Measurements from ENCODE around the gene HOXC6.

Gene HOXC6

GRCh38 chr12:54016478-54016964, 11.7 kb upstream of the HOXC6 start:
- no peak for DNase-seq

GRCh38 chr12:54017027-54017788, 11.0 kb upstream of the HOXC6 start:
- no peak for DNase-seq

GRCh38 chr12:54017878-54018467, 10.3 kb upstream of the HOXC6 start:
- peak; percentile 22 for DNase-seq

GRCh38 chr12:54018468-54018984, 9.7 kb upstream of the HOXC6 start:
- DNase-seq: no peak

- no peak for DNase-seq
Measured at GRCh38 chr12:54019091-54019811, 9.0 kb upstream of the HOXC6 start.

- no peak for DNase-seq
Measured at GRCh38 chr12:54019924-54020590, 8.2 kb upstream of the HOXC6 start.

- no peak for DNase-seq
Measured at GRCh38 chr12:54020591-54021405, 7.4 kb upstream of the HOXC6 start.

GRCh38 chr12:54021432-54022013, 6.7 kb upstream of the HOXC6 start:
- no peak for DNase-seq

- DNase-seq: no peak
Measured at GRCh38 chr12:54022960-54023884, 5.0 kb upstream of the HOXC6 start.

GRCh38 chr12:54024127-54024526, 4.1 kb upstream of the HOXC6 start:
- no peak for DNase-seq

GRCh38 chr12:54024581-54025305, 3.5 kb upstream of the HOXC6 start:
- DNase-seq: no peak

- DNase-seq: no peak
Measured at GRCh38 chr12:54025499-54026405, 2.5 kb upstream of the HOXC6 start.

GRCh38 chr12:54026640-54027441, 1.4 kb upstream of the HOXC6 start:
- no peak for DNase-seq

- no peak for DNase-seq
Measured at GRCh38 chr12:54027442-54027786, 826 bp upstream of the HOXC6 start.

- DNase-seq: no peak
Measured at GRCh38 chr12:54029529-54030441, 1.5 kb downstream of the HOXC6 start.

GRCh38 chr12:54030442-54030801, 2.2 kb downstream of the HOXC6 start:
- no peak for DNase-seq

GRCh38 chr12:54030889-54031471, 2.7 kb downstream of the HOXC6 start:
- DNase-seq: no peak

Data from NCI-H1436 treated with DMSO at 0.1 percent for 48 hours (cell line).